Measurements from ENCODE around the gene ZNF443. TPM values are rescaled to one million over a fixed set of nuclear protein-coding genes. Genes with fewer than 3 reads are reported as not detected.
A peak's percentile ranks its signal among the peaks of the same experiment; 100 is the strongest.

ZNF443 gene
- total RNA-seq, 1 experiment from 2014 or later, result 3.4 TPM

DNA sequence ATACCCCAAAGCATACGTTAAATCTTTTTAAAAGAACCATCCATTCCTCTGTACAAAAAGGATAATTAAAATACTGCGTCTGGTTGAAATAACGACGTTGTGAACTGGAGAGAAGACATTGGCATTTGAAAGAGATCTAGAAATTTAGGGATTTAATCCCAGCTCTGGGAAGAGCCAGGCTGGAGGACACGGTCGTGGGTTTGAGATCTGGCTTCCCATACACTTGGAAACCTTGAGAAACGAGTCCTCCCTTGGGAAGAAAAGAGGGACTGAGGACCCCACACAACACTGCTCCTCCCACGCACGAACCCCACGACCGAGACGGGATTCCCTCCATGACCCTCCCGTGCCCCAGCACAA, 43.2 kb upstream of the ZNF443 start:
- Histone ChIP-seq H3K27ac (ENCODE audit: low read length) (no peak overlapping the region), H3K4me1 (ENCODE audit: insufficient read depth, low read length) (0 out of 2 replicates have a peak, but pooled peaks cover 6% of the 10 kb centered on the region), H3F3A (ENCODE audit: low read length, unreplicated experiment) (no peaks in the 10 kb centered on the region), H3K4me3 (ENCODE audit: low read length) (peak overlapping the region; percentile 93), H4K20me1 (ENCODE audit: low read length) (no peaks in the 10 kb centered on the region), H3K36me3 (ENCODE audit: low read depth, low read length) (no peaks in the 10 kb centered on the region), H3K79me2 (ENCODE audit: low read length) (no peaks in the 10 kb centered on the region), H3K9me2 (replicated peaks; ENCODE audit: low read length) (no peaks in the 10 kb centered on the region), H3K27me3 (ENCODE audit: low read length) (no peaks in the 10 kb centered on the region), H3K9ac (ENCODE audit: low read length) (peak overlapping the region; percentile 58), H2AFZ (ENCODE audit: low read length) (peak overlapping the region; percentile 99), H3K4me2 (ENCODE audit: low read length) (peak overlapping the region; percentile 78), H3K9me3 (ENCODE audit: low read length) (no peaks in the 10 kb centered on the region)
- intact Hi-C loops (cut with micrococcal nuclease), result loop anchor here (2.0 kb wide), 1 partner anchor 43 kb away; the partner anchor contains the start of gene ZNF443
- BruUV-seq (replicated peaks), result no TSS peak
- ATAC-seq (peak; percentile 11), DNase-seq (no peak)
- CTCF ChIA-PET, result no interaction called here
- TF ChIP-seq, protein P1, sequence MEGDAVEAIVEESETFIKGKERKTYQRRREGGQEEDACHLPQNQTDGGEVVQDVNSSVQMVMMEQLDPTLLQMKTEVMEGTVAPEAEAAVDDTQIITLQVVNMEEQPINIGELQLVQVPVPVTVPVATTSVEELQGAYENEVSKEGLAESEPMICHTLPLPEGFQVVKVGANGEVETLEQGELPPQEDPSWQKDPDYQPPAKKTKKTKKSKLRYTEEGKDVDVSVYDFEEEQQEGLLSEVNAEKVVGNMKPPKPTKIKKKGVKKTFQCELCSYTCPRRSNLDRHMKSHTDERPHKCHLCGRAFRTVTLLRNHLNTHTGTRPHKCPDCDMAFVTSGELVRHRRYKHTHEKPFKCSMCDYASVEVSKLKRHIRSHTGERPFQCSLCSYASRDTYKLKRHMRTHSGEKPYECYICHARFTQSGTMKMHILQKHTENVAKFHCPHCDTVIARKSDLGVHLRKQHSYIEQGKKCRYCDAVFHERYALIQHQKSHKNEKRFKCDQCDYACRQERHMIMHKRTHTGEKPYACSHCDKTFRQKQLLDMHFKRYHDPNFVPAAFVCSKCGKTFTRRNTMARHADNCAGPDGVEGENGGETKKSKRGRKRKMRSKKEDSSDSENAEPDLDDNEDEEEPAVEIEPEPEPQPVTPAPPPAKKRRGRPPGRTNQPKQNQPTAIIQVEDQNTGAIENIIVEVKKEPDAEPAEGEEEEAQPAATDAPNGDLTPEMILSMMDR (conservative IDR thresholded peaks at IDR 0.05; ENCODE audit: low read depth, low read length), result no peak
- no peak for TF ChIP-seq EZH2 (IDR thresholded peaks at IDR 0.05; ENCODE audit: low read length, unreplicated experiment)
- TF ChIP-seq EZH2phosphoT487 (IDR thresholded peaks at IDR 0.05; ENCODE audit: borderline replicate concordance, low read length), result no peak
- POLR2A ChIA-PET (ENCODE audit: unreplicated experiment), result interaction anchor here (1.2 kb wide), 1 partner anchor 119 kb away, joined by 6 read pairs; the partner anchor contains the start of gene ZNF442

DNA sequence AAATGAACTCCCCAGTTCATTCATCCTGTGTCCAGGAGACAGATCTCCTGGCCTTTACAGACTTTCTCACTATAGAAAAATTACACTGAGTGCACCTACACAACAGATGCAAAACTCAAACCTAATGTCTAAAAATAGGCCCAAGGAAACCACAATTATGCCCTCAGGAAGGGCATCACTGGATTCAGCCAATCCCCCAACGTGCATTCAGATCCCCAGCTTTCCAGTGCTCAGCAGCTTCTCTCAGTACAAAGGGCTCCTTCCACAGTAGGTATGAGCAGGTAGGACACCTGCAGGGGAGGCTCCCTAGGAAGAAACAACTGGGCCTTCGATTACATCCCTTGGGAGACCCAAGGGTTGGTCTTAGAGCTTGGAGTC, 41.7 kb upstream of the ZNF443 start:
- ChIA-PET CTCF (no interaction called here), POLR2A (ENCODE audit: unreplicated experiment) (no interaction called here)
- Histone ChIP-seq H3K36me3 (ENCODE audit: low read depth, low read length) (no peaks in the 10 kb centered on the region), H3K4me3 (ENCODE audit: low read length) (no peak overlapping the region), H4K20me1 (ENCODE audit: low read length) (no peaks in the 10 kb centered on the region), H3K9ac (ENCODE audit: low read length) (no peak overlapping the region), H3K27me3 (ENCODE audit: low read length) (no peaks in the 10 kb centered on the region), H3K4me1 (ENCODE audit: insufficient read depth, low read length) (0 out of 2 replicates have a peak, but pooled peaks cover 6% of the 10 kb centered on the region), H3K79me2 (ENCODE audit: low read length) (no peaks in the 10 kb centered on the region), H3K27ac (ENCODE audit: low read length) (no peak overlapping the region), H2AFZ (ENCODE audit: low read length) (no peak overlapping the region), H3K9me3 (ENCODE audit: low read length) (0 out of 2 replicates have a peak, but pooled peaks cover 5% of the 10 kb centered on the region), H3K9me2 (replicated peaks; ENCODE audit: low read length) (no peaks in the 10 kb centered on the region), H3F3A (ENCODE audit: low read length, unreplicated experiment) (no peaks in the 10 kb centered on the region), H3K4me2 (ENCODE audit: low read length) (no peak overlapping the region)
- no TSS peak for BruUV-seq (replicated peaks)
- no peak for ATAC-seq
- TF ChIP-seq EZH2 (IDR thresholded peaks at IDR 0.05; ENCODE audit: low read length, unreplicated experiment) (no peak), EZH2phosphoT487 (IDR thresholded peaks at IDR 0.05; ENCODE audit: borderline replicate concordance, low read length) (no peak)
- TF ChIP-seq, protein P1 (conservative IDR thresholded peaks at IDR 0.05; ENCODE audit: low read depth, low read length), result no peak
- intact Hi-C loops (cut with micrococcal nuclease), result no loop called here
- DNase-seq, result no peak

DNA sequence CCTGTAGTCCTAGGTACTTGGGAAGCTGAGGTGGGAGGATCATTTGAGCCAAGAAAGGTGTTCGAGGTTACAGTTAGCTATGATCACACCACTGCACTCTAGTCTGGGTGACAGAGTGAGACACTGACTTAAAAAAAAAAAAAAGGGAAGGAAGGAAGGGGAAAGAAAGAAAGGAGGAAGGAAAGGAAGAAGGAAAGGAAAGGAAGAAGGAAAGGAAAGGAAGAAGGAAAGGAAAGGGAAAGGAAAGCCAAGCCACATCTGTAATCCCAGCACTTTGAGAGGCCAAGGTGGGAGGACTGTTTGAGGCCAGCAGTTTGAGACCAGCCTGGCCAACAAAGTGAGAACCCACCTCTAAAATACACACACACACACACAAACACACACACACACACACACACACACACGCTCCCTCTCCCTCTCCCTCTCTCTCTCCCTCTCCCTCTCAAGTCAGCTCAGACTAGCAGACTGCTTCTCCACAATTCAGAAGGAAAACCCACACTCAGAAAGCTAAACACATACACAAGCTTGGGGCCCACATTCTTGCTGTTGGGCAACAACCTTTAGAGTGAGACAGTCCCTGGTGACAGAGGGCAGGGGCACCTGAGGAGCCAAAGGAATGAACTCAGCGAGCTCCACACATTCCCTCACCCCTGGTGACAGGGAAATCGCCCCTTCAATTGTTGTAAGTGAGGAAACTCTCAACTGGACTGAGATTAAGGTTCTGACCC, 41.1 kb upstream of the ZNF443 start:
- H3K27me3 ChIP-seq (ENCODE audit: low read length), result no peaks in the 10 kb centered on the region
- no peaks in the 10 kb centered on the region for H3F3A ChIP-seq (ENCODE audit: low read length, unreplicated experiment)
- BruUV-seq (replicated peaks), result no TSS peak
- no peak for ATAC-seq
- H3K4me2 ChIP-seq (ENCODE audit: low read length), result no peak overlapping the region
- no peaks in the 10 kb centered on the region for H3K79me2 ChIP-seq (ENCODE audit: low read length)
- ChIA-PET CTCF (no interaction called here), POLR2A (ENCODE audit: unreplicated experiment) (no interaction called here)
- no peaks in the 10 kb centered on the region for H3K36me3 ChIP-seq (ENCODE audit: low read depth, low read length)
- 0 out of 2 replicates have a peak, but pooled peaks cover 6% of the 10 kb centered on the region for H3K4me1 ChIP-seq (ENCODE audit: insufficient read depth, low read length)
- 0 out of 2 replicates have a peak, but pooled peaks cover 5% of the 10 kb centered on the region for H3K9me3 ChIP-seq (ENCODE audit: low read length)
- no peaks in the 10 kb centered on the region for H4K20me1 ChIP-seq (ENCODE audit: low read length)
- no peak for DNase-seq
- no peak overlapping the region for H3K9ac ChIP-seq (ENCODE audit: low read length)
- no peak overlapping the region for H2AFZ ChIP-seq (ENCODE audit: low read length)
- no peak overlapping the region for H3K27ac ChIP-seq (ENCODE audit: low read length)
- intact Hi-C loops (cut with micrococcal nuclease), result no loop called here
- TF ChIP-seq EZH2 (IDR thresholded peaks at IDR 0.05; ENCODE audit: low read length, unreplicated experiment) (no peak), EZH2phosphoT487 (IDR thresholded peaks at IDR 0.05; ENCODE audit: borderline replicate concordance, low read length) (no peak)
- TF ChIP-seq, protein P1 (conservative IDR thresholded peaks at IDR 0.05; ENCODE audit: low read depth, low read length), result no peak
- no peak overlapping the region for H3K4me3 ChIP-seq (ENCODE audit: low read length)
- no peaks in the 10 kb centered on the region for H3K9me2 ChIP-seq (replicated peaks; ENCODE audit: low read length)
